AG08396 (cell line): ENCODE results near the gene UGGT2.
"Not testable (repeated sequence)": the region's sequence is repeated elsewhere in the genome, so short reads cannot be mapped to it uniquely, and the experiment has no call there.

Source experiments
- DNase-seq: peaks from one replicate; pipeline ENCODE4 v3.0.0; 2012; ENCODE audit warnings: low spot score, mixed read lengths

Gene UGGT2

GRCh38 chr13:95893861-95894260 is 159.3 kb downstream of the UGGT2 start:
- DNase-seq: no peak

- no peak for DNase-seq
Measured at GRCh38 chr13:95882121-95882520, 171.1 kb downstream of the UGGT2 start.

- DNase-seq: no peak
Measured at GRCh38 chr13:95880331-95880730, 172.9 kb downstream of the UGGT2 start.

GRCh38 chr13:95874286-95874685 is 178.9 kb downstream of the UGGT2 start:
- DNase-seq: no peak

GRCh38 chr13:95870421-95870820 is 182.8 kb downstream of the UGGT2 start:
- DNase-seq: no peak

- no peak for DNase-seq
Measured at GRCh38 chr13:95865080-95865615, 188.1 kb downstream of the UGGT2 start.

- DNase-seq: no peak
Measured at GRCh38 chr13:95862408-95862807, 190.8 kb downstream of the UGGT2 start.

GRCh38 chr13:95861296-95861695 is 191.9 kb downstream of the UGGT2 start:
- no peak for DNase-seq

- DNase-seq: no peak
Measured at GRCh38 chr13:95858286-95859075, 194.7 kb downstream of the UGGT2 start.

- DNase-seq: not testable (repeated sequence)
Measured at GRCh38 chr13:95845656-95846055, 207.5 kb downstream of the UGGT2 start.

GRCh38 chr13:95842898-95843297 is 210.3 kb downstream of the UGGT2 start:
- no peak for DNase-seq

GRCh38 chr13:95841894-95842293 is 211.3 kb downstream of the UGGT2 start:
- no peak for DNase-seq

- peak; percentile 78 for DNase-seq
Measured at GRCh38 chr13:95834134-95834765, 219.0 kb downstream of the UGGT2 start.

- DNase-seq: no peak
Measured at GRCh38 chr13:95833719-95834118, 219.5 kb downstream of the UGGT2 start.

GRCh38 chr13:95833126-95833525 is 220.1 kb downstream of the UGGT2 start:
- no peak for DNase-seq

GRCh38 chr13:95822303-95822702 is 230.9 kb downstream of the UGGT2 start:
- no peak for DNase-seq

GRCh38 chr13:95814495-95814894 is 238.7 kb downstream of the UGGT2 start:
- no peak for DNase-seq

- DNase-seq: no peak
Measured at GRCh38 chr13:95813139-95813538, 240.1 kb downstream of the UGGT2 start.

GRCh38 chr13:95809429-95809828 is 243.8 kb downstream of the UGGT2 start:
- DNase-seq: no peak

- DNase-seq: no peak
Measured at GRCh38 chr13:95805921-95806320, 247.3 kb downstream of the UGGT2 start.

GRCh38 chr13:95801825-95802224 is 251.4 kb downstream of the UGGT2 start:
- DNase-seq: no peak

- no peak for DNase-seq
Measured at GRCh38 chr13:95800436-95800835, 252.8 kb downstream of the UGGT2 start.

- no peak for DNase-seq
Measured at GRCh38 chr13:95797016-95797415, 256.2 kb downstream of the UGGT2 start.
